Neural progenitor cell (in vitro differentiated cells): ENCODE measurements around the gene NCK2.

ENCODE experiments used
- EZH2 ChIP-seq: fragments of 200-600 bp; sonication (generic); IDR thresholded peaks from 2 replicates; pipeline ENCODE4 v1.6.1; 2017; ENCODE audit warnings: antibody characterized with exemption, mild to moderate bottlenecking, moderate library complexity
- EZH2phosphoT487 ChIP-seq: fragments of 200-600 bp; sonication (generic); IDR thresholded peaks from 2 replicates; pipeline ENCODE4 v1.6.1; 2017; ENCODE audit warnings: antibody characterized with exemption
- TF ChIP-seq, protein P1 (sequence below): fragments of 200-600 bp; sonication (generic); IDR thresholded peaks from 2 replicates; pipeline ENCODE4 v1.5.1; 2017; ENCODE audit warnings: antibody characterized with exemption, mild to moderate bottlenecking

DNA sequence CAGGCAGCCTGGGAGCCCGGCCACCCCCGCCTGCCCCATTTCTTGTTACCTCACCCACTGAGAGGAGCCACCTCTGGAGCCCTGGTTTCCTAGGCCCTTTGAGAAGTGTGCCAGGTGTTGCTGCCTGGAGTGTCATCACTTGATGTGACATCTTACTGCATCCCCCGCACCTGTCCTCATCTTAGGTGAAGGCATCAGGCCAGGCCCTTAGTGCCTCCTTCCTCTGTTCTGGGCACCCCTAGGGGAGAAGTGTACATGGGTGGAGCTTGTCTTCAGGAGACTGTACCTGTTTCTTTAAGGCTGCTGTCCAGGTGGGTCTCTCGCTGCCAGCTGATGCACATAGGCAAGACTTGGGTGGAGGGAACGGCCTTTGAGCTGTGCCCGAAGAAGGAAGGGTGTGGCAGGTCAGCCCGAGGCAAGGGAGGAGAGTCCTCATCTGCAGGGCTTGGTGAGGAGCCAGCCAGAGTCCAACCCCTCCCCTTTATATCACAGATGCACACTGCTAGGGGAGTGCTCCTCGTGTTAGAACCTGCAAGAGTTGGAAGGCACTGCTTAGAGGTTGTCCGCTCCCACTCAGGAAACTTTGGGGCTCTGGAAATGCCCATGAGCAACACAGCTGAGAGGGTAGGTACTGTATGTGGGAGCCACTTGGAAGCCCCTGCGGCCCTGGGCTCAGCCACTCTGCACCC is 45.9 kb downstream of the NCK2 start:
- TF ChIP-seq, protein P1, sequence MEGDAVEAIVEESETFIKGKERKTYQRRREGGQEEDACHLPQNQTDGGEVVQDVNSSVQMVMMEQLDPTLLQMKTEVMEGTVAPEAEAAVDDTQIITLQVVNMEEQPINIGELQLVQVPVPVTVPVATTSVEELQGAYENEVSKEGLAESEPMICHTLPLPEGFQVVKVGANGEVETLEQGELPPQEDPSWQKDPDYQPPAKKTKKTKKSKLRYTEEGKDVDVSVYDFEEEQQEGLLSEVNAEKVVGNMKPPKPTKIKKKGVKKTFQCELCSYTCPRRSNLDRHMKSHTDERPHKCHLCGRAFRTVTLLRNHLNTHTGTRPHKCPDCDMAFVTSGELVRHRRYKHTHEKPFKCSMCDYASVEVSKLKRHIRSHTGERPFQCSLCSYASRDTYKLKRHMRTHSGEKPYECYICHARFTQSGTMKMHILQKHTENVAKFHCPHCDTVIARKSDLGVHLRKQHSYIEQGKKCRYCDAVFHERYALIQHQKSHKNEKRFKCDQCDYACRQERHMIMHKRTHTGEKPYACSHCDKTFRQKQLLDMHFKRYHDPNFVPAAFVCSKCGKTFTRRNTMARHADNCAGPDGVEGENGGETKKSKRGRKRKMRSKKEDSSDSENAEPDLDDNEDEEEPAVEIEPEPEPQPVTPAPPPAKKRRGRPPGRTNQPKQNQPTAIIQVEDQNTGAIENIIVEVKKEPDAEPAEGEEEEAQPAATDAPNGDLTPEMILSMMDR = no peak
- TF ChIP-seq EZH2 (no peak), EZH2phosphoT487 (no peak)
